HUDEP-2 (cell line): ENCODE results near the gene MPP3.

Experiments
- DNase-seq, 76 experiments: peaks; one replicate each; lab custom pipeline; 2025; ENCODE audit not compliant: unreplicated experiment in 76 of 76; lab: John Stamatoyannopoulos, UW

The MPP3 gene

GRCh38 chr17:43757171-43757660, 75.7 kb downstream of the MPP3 start:
- no peak for DNase-seq

GRCh38 chr17:43756201-43756600, 76.7 kb downstream of the MPP3 start:
- no peak for DNase-seq

- DNase-seq, result no peak
These were observed 77.5 kb downstream of the MPP3 start for GRCh38 chr17:43755389-43755875.

- DNase-seq, result no peak
These were observed 78.0 kb downstream of the MPP3 start for GRCh38 chr17:43754947-43755346.

GRCh38 chr17:43753493-43754129, 79.3 kb downstream of the MPP3 start:
- DNase-seq, result no peak
